AG04450 (cell line): ENCODE measurements around the gene PIN4. TPM values are rescaled to one million over a fixed set of nuclear protein-coding genes. Genes with fewer than 3 reads are reported as not detected.
A peak's percentile ranks its signal among the peaks of the same experiment; 100 is the strongest.

ENCODE experiments used
- CTCF ChIA-PET: fragments of 300-600, 350-600 bp; formaldehyde crosslinking; extraction: SDS; loops from one replicate; lab custom pipeline; 2022; ENCODE audit warnings: antibody characterized with exemption, inconsistent platforms; lab: Charles Lee
- POLR2A ChIA-PET: fragments of 350-600 bp; formaldehyde crosslinking; extraction: SDS; loops from one replicate; lab custom pipeline; 2021; ENCODE audit warnings: antibody characterized with exemption, inconsistent platforms; lab: Yijun Ruan, JAX
- DNase-seq: peaks from one replicate; pipeline ENCODE4 v3.0.0-alpha.2; 2011; ENCODE audit warnings: low read depth, low spot score
- H3K27ac ChIP-seq: one replicate; pipeline ENCODE4 v1.5.1; 2012; ENCODE audit warnings: low read depth, low read length, control low read depth
- H3K27me3 ChIP-seq: one replicate; pipeline ENCODE4 v1.6.0; 2012; ENCODE audit warnings: low read length; ENCODE audit not compliant: control insufficient read depth, insufficient read depth
- H3K4me3 ChIP-seq: 2 replicates; pipeline ENCODE4 v1.5.1; 2011; ENCODE audit warnings: mild to moderate bottlenecking, low read depth, low read length, control low read depth
- H3K9me3 ChIP-seq: 2 replicates; pipeline ENCODE4 v1.5.1; 2012; ENCODE audit warnings: low read length; ENCODE audit not compliant: control insufficient read depth, insufficient read depth
- polyA plus RNA-seq: library from polyadenylated mRNA; depleted of rRNA; stranded (reverse); fragments of >200 nt; gene quantifications from 2 replicates; pipeline ENCODE4 v1.2.3, GENCODE V29; 2011; rRNA removed
- TF ChIP-seq, protein P1 (sequence below): IDR thresholded peaks from 2 replicates; pipeline ENCODE4 v1.5.1; 2011; ENCODE audit warnings: low read depth, low read length, control low read depth, inconsistent platforms

PIN4 gene
- polyA plus RNA-seq, 1 experiment, result 16.9 TPM

DNA sequence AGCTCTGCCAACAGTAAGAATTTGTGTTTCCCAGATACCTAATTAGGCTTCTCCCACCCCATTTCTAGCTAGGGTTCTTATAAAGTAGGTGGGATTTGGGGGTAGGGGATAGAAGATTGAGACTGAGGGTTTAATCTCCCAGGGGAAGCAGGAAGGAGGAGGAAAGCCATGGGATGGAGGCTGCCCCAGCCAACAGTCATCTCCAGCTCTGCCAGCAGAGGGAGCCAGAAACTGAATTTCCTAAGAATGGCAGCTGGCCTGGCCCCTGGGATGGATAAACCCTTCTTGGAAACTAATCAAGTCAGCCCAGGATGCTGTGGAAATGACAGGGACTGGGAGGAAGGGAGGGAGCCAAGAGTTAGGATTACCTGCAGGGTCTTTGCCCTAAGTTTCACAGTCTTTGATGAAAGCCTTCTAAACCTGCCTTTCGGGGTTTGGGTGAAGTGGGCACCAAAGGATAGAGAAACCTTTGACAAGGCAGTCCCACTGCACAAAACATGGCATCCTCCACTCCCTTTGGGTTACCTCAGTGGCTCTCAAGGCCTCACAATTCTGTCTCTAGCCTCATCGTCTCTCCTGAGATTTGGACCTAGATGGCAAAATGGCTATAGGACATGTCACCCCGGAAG lies 64.0 kb downstream of the PIN4 start:
- TF ChIP-seq, protein P1, sequence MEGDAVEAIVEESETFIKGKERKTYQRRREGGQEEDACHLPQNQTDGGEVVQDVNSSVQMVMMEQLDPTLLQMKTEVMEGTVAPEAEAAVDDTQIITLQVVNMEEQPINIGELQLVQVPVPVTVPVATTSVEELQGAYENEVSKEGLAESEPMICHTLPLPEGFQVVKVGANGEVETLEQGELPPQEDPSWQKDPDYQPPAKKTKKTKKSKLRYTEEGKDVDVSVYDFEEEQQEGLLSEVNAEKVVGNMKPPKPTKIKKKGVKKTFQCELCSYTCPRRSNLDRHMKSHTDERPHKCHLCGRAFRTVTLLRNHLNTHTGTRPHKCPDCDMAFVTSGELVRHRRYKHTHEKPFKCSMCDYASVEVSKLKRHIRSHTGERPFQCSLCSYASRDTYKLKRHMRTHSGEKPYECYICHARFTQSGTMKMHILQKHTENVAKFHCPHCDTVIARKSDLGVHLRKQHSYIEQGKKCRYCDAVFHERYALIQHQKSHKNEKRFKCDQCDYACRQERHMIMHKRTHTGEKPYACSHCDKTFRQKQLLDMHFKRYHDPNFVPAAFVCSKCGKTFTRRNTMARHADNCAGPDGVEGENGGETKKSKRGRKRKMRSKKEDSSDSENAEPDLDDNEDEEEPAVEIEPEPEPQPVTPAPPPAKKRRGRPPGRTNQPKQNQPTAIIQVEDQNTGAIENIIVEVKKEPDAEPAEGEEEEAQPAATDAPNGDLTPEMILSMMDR, result peak; percentile 72
- Histone ChIP-seq H3K4me3 (no peak overlapping the region), H3K9me3 (no peaks in the 10 kb centered on the region), H3K27ac (no peak overlapping the region), H3K27me3 (no peaks in the 10 kb centered on the region)
- ChIA-PET CTCF (interaction anchor here (0.6 to 3.5 kb wide), 12 partner anchors 9 to 484 kb away, joined by 3 to 35 read pairs (median 4); partner anchors contain the start of gene RPS4X), POLR2A (interaction anchor here (1.3 kb wide), 1 partner anchor 31 kb away, joined by 32 read pairs; the partner anchor contains the start of gene RPS4X)
- DNase-seq, result no peak

DNA sequence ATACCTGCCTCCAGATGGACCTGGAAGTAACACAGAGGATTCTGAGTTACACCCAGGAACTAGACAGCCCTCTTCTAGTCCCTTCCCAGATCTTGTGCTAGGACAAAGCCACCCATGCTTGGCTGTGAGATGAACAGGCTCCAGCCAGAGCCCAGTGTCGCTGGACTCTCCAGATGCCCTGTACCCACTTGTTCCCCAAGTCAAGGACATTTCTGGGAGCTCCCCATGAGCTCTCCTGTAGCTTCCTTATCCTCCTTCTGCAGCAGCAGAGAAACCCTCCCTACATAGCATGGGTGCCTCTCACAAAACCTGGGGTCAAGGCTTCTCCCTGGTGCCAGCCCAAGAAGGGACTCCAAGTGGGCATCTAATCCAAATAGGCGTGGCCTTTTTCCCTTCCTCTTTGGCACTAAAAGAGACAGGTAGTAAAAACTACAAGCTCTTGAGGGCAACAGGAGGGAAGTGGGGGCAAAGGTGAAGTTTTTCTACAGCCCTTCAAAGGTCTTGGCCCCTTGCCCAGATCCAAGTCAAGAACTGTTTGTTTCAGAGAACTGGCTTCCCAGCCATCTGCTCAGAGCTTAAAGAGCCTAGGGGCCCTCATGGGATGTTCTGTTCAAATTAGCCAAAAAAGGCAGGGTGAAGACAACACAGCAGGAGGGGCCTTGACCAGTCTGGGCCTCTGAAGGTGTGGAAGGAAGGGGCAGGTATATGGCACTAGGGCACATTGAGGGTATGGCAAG lies 65.8 kb downstream of the PIN4 start:
- ChIA-PET POLR2A (interaction anchor here (0.6 to 1.7 kb wide), 2 partner anchors 21 to 30 kb away, joined by 5 read pairs; partner anchors contain the start of gene RPS4X), CTCF (interaction anchor here (0.5 to 1.3 kb wide), 5 partner anchors 10 to 605 kb away, joined by 3 to 5 read pairs (median 3); partner anchors contain the start of gene RPS4X)
- TF ChIP-seq, protein P1, result no peak
- Histone ChIP-seq H3K9me3 (no peaks in the 10 kb centered on the region), H3K27me3 (no peaks in the 10 kb centered on the region), H3K27ac (no peak overlapping the region), H3K4me3 (no peak overlapping the region)
- DNase-seq, result no peak

Other genes with a start within 250 kb of the PIN4 start
- 1.7 and 2.9 TPM in 2 replicates for gene RTL5, start 49.8 kb upstream of the PIN4 start, polyA plus RNA-seq
- 1.3 and 1.7 TPM in 2 replicates for gene ERCC6L, start 57.3 kb downstream of the PIN4 start, polyA plus RNA-seq
- 1,497 and 1,578 TPM in 2 replicates for gene RPS4X, start 95.5 kb downstream of the PIN4 start, polyA plus RNA-seq
- gene CITED1, start 124.2 kb downstream of the PIN4 start, polyA plus RNA-seq, result 0.12 and 0.16 TPM in 2 replicates